Stimulated activated CD4-positive, alpha-beta T cell treated with anti-CD3 and anti-CD28 coated beads, Interleukin-12 subunit alpha, Interleukin-12 subunit beta, amount 100 ng/mL, for 48 hours (primary cell): ENCODE measurements around the gene PEX11G.
A peak's percentile ranks its signal among the peaks of the same experiment; 100 is the strongest.
"Not testable (repeated sequence)": the region's sequence is repeated elsewhere in the genome, so short reads cannot be mapped to it uniquely, and the experiment has no call there.

Experiments used
- DNase-seq, 3 donors: peaks; one replicate each; pipeline ENCODE4 v3.0.0-alpha.2; 2020; ENCODE audit warnings: low read depth in 2 of 3, low spot score in 1 of 3

Gene PEX11G

DNA sequence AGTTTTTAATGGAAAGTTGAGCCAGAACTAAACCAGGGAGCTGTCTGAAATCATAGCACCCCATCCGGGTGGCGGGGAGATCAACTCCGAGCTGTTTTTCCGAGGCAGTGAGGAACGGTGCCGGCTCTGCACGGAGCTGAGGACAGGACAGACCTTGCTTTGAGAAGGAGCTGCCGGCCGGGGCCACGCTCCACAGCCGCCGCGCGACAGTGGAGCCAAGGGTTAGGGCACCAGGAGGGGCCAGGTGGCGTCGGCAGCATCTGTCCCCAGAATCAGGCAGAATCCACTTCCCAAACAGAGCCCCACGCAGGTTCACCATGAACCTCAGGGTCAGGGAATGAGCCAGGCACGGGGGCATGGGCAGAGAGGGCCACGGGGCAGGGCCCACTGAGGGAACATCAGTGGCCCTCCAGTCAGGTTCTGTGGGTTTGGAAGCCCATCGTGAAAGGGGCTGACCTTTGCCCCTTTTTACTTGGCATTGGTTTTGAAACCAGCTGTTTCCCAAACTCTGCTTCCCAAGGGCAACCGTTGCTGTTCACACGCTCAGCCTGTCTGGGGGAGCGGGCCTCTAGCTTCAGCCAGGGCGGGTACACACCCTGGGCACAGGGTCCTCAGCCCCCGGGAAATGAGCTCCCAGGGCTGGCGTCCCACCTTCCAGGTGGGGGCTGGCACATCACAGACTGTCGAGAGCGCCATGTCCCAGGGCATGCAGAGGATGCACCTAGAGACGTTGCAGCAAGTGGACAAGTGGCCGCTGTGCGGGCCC is 18.1 kb downstream of the PEX11G start:
- DNase-seq, result no peak

DNA sequence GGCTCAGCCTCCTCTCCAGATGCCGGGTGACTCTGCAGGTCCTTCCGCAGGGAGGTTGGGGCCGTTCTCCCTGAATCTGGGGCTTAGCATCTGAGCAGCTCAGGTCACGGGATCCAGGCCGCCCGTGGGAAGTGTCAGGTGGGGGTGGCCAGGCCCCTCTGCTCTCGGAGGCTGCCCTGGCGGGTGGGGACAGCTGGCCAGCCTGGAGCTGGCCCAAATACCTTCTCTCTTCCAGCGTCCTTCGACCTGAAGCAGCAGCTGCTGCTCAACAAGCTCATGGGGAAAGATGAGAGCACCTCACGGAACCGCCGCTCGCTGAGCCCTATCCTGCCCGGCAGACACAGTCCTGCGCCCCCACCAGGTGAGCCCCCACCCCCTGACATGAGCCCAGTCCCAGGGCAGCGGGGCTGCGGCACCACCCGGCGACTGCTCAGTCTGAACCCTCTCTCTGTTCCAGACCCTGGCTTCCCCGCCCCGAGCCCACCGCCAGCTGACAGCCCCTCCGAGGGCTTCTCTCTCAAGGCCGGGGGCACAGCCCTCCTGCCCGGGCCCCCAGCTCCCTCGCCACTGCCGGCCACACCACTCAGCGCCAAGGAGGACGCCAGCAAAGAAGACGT is 19.1 kb downstream of the PEX11G start:
- no peak for DNase-seq

DNA sequence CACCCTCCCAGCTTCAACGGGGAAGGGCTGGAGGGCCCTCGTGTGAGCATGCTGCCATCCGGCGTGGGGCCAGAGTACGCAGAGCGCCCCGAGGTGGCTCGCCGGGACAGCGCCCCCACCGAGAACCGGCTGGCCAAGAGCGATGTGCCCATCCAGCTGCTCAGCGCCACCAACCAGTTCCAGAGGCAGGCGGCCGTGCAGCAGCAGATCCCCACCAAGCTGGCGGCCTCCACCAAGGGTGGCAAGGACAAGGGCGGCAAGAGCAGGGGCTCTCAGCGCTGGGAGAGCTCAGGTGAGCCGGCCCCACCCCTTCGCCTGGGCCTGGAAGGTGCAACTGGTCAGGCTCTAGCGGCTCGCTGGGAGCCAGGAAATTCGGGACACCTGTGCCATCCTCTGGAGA is 20.0 kb downstream of the PEX11G start:
- DNase-seq, result no peak

DNA sequence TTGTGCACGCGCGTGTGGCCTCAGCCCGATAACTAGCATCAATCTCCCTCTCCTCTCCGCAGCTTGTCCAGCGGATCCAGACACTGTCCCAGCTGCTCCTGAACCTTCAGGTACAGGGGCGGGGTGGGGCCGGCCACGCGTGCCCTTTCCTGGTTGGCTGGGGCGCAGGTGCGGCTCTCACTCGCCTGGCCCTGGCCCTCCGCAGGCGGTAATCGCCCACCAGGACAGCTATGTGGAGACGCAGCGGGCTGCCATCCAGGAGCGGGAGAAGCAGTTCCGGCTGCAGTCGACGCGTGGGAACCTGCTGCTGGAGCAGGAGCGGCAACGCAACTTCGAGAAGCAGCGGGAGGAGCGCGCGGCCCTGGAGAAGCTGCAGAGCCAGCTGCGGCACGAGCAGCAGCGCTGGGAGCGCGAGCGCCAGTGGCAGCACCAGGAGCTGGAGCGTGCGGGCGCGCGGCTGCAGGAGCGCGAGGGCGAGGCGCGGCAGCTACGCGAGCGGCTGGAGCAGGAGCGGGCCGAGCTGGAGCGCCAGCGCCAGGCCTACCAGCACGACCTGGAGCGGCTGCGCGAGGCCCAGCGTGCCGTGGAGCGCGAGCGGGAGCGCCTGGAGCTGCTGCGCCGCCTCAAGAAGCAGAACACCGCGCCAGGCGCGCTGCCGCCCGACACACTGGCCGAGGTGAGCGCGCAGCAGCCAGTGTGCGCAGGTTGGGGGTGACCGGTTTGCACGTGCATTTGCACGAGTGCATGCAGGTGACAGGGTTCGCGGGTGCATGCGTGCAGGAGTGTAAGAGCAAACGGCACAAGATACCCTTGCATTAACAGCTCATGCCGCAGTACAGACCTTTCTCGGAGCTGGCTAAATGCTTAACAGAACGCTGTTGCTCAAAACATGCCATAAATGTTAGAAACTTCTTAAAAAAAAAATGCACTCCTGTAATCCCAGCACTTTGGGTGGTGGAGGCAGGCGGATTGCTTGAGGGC is 21.5 kb downstream of the PEX11G start:
- no peak for DNase-seq

DNA sequence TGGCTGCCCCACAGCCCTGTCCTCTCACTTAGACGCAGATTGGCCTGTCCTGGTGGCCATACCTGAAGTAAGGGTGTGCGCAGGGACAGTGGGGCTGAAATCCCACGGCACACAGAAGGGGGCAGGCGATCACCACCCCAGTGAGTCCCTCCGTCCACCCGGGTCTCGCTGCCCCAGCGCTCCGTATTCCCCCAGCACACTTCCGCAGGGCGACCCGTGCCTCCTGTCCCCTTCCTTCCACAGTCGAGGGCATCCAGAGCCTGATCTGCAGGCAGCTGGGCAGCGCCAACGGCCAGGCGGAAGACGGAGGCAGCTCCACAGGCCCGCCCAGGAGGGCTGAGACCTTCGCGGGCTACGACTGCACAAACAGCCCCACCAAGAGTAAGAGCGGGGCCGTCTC is 25.3 kb downstream of the PEX11G start:
- DNase-seq, result no peak

DNA sequence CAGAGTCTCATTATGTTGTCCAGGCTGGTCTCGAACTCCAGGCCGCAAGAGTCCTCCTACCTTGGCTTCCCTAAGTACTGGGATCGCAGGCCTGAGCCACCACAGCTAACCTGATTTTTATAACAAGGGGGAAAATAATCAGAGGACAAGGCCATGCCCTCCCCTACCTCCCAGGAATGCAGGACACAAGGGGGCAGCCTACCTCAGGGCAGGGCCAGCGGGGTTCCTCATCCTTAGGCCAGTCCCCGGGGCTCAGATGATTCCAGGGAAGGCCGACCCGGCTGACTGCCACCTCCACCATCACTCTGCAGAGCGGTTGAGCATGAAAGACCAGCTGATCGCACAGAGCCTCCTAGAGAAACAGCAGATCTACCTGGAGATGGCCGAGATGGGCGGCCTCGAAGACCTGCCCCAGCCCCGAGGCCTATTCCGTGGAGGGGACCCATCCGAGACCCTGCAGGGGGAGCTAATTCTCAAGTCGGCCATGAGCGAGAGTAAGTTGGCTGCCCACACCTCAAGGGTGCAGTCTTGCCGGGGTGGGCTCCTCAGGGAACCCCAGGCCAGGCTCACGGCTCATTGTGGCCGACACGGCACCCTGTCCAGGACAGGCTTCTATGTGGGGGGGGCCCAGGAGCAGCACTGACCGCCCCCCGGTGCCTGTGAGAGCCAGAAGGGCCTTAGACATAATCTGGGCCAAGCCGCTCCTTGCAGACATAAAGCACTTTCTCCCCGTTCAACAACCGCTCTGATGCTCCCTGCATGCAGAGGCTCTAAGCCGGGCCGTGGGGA is 26.8 kb downstream of the PEX11G start:
- DNase-seq, result no peak

DNA sequence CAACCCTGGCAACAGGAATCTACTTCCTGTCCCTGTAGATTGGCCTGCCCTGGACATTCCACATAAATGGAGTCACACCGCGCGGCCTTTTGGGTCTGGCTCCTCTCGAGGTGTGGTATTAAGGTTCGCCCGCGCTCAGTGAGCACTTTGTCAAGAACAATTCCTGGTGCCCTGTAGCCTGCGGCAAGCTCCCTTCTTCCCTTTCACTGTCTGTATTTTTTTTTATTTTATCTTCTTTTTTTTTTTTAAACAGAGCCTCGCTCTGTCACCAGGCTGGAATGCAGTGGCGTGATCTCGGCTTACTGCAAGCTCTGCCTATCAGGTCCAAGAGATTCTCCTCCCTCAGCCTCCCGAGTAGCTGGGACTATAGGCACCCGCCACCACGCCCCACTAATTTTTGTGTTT is 28.3 kb downstream of the PEX11G start:
- DNase-seq, result no peak

DNA sequence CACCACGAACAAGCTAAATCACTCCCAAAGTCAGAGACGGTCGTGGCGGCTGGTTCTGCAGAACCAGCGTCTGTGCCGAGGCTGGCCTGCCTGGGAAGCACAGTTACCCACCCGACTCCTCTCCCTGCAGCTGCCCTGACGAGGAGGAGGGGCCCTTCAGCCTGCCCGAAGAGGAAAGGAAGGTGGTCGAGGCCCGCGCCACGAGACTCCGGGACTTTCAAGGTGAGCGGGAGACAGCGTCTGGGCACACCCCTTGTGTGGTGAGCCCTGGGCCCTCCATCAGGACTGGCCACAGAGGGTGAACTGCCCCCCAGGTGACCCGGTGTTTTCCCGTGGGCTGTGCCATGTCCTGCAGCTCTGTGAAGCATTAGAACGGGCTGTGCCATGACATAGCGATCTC is 29.1 kb downstream of the PEX11G start:
- no peak for DNase-seq

DNA sequence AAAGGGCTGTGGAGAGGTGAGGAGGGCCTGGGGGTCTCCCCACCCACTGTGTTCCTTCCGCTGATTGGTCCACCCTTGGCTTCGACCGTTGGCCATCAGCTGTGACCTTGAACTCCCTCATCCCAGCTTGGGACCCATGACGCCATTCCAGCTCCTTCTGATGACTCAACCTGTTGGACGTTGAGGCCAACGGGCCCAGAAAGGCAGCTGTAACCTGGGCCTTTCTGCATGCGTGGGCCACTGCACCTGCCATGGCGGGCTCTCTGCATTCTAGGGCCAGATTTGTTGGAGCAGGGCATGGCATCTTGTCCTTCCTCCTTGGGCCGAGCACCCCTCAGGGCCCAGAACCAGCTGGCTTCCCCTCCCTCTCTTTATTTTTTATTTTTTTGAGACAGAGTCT is 30.2 kb downstream of the PEX11G start:
- no peak for DNase-seq

DNA sequence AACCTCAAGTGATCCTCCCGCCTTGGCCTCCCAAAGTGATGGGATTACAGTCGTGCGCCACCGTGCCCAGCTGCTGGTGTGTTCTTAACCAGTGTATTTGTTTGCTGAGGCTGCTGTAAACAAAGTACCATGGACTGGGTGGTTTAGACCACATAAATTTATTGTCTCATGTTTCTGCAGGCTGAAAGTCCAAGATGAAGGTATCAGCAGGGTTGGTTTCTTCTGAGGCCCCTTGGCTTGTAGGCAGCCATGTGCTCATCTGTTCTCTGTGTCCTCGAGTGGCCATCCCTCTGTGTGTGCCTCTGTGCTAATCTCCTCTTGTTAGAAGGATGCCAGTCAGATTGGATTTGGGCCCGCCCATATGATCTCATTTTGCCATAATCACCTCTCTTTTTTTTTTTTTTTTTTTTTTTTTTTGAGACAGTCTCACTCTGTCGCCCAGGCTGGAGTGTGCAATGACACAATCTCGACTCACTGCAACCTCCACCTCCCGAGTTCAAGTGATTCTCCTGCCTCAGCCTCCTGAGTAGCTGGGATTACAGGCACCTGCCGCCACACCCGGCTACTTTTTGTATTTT is 31.8 kb downstream of the PEX11G start:
- DNase-seq, result peak in 1 of 3 donors; percentile 6

DNA sequence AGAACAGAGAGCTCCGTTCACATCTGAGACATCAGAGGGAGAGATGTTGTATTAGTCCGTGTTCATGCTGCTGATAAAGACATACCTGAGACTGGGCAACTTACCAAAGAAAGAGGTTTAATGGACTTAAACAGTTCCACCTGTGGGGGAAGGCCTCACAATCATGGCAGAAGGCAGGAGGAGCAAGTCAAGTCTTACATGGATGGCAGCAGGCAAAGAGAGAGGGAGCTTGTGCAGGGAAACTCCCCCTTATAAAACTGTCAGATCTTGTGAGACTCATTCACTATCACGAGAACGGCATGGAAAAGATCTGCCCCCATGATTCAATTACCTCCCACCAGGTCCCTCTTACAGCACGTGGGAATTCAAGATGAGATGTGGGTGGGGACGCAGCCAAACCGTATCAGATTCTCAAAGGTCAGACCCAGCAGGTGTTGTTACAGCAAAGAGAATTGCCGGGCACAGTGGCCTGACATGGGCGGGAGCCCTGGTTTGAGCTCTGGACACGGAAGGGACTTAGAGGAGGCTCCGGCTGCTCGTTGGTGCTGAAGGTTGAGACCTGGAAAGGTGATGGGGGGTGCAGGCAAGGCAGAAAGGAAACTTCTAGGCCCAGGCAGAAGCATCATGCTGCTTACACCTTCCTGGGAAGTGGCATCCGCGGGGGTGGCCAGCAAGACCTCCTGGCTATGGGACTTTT is 33.1 kb downstream of the PEX11G start:
- no peak for DNase-seq

DNA sequence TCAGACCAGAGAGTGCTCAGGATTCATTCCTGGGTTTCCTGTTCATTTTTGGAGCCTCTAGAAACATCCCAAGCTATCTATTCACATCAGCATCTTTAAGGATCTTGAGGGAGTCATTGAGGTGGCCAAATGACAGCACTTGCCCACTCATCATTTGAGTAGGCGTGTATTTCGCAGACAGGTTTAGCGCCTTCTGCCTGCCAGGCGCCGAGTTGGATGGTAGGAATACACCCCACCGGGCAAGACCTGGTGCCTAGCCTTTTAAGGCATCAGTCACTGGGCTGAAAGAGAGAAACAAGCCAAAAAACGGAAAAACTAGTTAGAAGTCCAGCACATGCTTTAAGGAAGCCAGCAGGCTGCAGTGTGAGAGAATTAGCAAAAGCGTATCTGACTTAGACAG is 33.8 kb downstream of the PEX11G start:
- DNase-seq, result no peak

DNA sequence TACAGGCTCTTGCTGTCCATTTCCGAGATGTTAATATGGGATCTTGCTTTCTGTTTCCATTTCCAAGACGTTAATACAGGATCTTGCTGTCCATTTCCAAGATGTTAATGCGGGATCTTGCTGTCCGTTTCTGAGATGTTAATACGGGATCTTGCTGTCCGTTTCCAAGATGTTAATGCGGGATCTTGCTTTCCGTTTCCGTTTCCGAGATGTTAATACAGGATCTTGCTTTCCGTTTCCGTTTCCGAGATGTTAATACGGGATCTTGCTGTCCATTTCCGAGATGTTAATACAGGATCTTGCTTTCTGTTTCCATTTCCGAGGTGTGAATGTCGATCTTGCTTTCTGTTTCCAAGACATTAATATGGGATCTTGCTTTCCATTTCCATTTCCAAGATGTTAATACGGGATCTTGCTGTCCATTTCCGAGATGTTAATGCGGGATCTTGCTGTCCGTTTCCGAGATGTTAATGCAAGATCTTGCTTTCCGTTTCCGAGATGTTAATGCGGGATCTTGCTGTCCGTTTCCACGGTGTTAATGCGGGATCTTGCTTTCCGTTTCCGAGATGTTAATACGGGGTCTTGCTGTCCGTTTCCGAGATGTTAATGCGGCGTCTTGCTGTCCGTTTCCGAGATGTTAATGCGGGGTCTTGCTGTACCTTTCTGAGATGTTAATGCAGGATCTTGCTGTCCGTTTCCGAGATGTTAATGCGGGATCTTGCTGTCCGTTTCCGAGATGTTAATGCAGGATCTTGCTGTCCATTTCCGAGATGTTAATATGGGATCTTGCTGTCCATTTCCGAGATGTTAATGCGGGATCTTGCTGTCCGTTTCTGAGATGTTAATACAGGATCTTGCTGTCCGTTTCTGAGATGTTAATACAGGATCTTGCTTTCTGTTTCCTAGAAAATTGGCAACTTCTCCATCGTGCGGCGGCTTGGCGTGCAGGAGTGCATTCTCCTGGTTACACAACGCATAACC is 38.3 kb downstream of the PEX11G start:
- DNase-seq, result no peak

DNA sequence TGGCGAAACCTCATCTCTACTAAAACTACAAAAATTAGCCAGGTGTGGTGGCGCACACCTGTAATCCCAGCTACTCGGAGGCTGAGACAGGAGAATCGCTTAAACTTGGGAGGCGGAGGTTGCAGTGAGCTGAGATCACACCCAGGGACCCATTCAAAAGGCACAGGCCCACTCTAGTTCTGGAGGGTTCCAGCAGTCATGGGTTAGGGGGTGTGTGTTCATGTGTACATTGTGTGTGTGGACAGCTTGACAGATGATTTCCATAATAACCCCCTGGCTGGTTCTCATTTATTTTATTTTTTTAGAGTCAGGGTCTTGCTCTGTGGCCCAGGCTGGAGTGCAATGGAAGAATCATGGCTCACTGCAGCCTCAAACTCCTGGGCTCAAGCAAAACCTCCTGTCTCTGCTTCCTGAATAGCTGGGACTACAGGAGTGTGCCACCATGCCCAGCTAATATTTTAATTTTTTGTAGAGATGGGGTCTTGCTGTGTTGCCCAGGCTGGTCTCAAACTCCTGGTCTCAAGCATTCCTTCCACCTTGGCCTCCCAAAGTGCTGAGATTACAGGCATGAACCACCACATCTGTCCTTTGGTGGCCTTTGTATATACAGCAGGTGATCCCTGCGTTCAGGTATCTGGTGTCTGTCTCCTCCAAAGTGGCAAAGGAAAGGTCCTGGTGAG is 39.3 kb downstream of the PEX11G start:
- not testable (repeated sequence) for DNase-seq

DNA sequence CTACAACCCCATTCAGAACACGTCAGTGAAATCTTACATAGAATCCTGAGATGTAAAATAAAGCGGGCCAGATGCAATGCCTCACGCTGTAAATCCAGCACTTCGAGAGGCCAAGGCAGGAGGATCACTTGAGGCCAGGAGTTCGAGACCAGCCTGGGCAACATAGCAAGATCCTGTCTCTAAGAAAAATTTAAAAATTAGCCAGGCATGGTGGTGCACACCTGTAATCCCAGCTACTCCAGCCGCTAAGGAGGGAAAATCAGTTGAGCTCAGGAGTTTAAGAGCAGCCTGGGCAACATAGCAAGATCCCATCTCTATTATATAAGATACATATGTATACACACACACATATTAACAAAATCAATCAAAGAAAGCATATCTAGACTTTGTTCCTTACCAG is 41.2 kb downstream of the PEX11G start:
- no peak for DNase-seq

DNA sequence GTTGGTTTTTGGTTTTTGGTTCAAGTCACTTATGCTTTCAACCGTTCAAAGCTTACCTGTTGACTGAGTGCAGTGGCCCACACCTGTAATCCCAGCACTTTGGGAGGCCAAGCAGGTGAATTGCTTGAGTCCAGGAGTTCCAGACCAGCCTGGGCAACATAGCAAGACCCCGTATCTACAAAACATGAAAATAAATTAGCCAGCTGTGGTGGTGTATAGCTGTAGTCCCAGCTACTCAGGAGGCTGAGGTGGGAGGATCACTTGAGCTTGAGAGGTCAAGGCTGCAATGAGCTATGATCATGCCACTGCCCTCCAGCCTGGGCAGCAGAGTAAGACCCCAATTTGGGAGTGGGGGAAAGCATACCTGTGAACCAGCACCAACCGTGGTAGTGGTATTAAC is 43.7 kb downstream of the PEX11G start:
- DNase-seq, result no peak

DNA sequence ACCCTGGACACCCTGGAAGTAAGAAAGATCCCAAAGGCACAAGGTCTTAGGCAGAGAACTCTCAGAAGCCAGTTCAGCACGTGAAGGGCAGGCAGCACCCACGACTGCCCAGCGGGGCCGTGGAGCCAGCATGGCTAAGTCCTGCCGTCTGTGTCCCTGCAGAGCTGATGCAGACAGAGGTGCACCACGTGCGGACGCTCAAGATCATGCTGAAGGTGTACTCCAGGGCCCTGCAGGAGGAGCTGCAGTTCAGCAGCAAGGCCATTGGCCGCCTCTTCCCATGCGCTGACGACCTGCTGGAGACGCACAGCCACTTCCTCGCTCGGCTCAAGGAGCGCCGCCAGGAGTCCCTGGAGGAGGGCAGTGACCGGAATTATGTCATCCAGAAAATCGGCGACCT is 44.8 kb downstream of the PEX11G start:
- DNase-seq, result no peak

DNA sequence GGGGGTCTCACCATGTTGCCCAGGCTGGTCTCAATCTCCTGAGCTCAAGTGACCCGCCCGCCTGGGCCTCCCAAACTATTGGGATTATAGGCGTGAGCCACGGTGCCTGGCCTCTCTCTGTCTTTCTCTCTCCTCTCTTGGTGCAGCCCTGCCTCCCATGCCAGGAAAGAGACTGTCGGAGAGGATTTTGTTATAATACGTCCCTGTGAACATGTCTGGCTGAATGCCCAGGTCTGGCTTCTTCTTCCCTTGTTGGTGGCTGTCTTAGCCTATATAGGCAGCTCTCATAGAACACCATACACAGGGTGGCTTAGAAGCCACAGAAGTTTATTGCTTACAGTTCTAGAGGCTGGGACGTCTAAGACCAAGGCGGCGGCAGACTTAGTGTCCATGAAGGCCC is 46.4 kb downstream of the PEX11G start:
- DNase-seq, result no peak
